Lung microvascular endothelial cell (primary cell): Measurements from ENCODE around the gene ARHGAP4. TPM values are rescaled to one million over a fixed set of nuclear protein-coding genes. Genes with fewer than 3 reads are reported as not detected.

Experiments
- DNase-seq, 2 donors: peaks; one replicate each; pipeline versions ENCODE4 v3.0.0 to v3.0.0-alpha.2; 2010; ENCODE audit warnings: low read depth in 2 of 2
- total RNA-seq: library from RNA; depleted of rRNA; stranded (reverse); fragments of >200 nt; gene quantifications from 2 replicates; pipeline ENCODE4 v1.2.1, GENCODE V29; 2014

The ARHGAP4 gene
- total RNA-seq, 1 donor from 2014 or later, result 2.8 TPM

DNA sequence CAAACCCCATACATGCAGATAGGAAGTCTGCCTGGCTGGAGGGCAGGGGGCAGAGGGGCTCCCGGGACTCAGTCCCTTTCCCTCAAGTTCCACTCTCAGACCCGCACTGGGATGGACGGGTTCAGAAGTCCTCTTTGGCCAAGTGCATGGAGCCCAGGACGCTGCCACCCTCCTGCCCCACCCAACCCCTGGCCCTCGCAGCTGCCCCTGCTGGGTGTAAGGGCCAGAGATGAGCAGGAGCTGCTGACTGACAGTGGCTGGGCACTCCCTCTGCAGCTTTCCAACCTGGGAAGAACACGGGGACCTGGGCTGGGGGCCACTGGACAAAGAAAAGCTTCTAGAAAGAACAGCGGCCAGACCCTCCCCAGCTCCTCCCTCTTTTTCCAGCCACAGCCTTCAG, 43.5 kb downstream of the ARHGAP4 start:
- DNase-seq, result no peak

- DNase-seq, result no peak
Measured at GRCh38 chrX:153882086-153882498, 44.0 kb downstream of the ARHGAP4 start.

- DNase-seq, result no peak
Measured at GRCh38 chrX:153881281-153881680, 44.8 kb downstream of the ARHGAP4 start.

GRCh38 chrX:153880440-153880815, 45.6 kb downstream of the ARHGAP4 start:
- no peak for DNase-seq

DNA sequence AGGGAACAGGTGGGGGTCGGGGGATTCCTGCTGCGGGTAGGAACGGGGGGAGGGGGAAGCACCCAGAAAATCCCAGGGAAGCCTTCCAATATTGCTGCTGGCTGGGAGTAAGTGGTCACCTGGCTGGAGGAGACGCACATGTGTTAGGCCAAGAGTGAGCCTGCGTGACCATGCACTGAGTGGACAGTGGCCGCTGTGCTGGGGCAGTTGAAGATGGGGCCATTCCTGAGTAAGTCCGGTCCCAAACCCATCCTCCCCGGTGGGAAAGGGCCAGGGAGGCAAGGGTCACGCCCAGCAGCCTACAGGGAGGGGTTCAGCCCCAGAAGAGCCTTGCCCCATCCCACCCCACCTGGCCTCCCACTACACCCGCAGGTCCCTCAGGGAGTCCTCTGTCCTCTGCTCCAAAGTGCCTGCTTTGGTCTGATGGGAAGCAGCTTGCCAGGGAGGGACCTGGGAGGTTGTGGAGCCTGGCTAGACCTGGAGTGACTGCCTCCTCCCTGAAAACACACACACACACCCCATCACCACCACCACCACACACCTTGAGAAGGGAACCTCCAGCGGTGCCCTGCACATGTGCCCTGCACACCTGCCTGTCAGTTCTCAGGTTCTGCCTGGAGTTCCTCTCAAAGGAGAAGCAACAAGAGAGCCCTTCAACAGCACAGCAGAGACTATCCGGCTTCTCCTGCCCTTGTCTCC, 46.2 kb downstream of the ARHGAP4 start:
- no peak for DNase-seq

- DNase-seq, result no peak
Measured at GRCh38 chrX:153878969-153879653, 47.0 kb downstream of the ARHGAP4 start.

DNA sequence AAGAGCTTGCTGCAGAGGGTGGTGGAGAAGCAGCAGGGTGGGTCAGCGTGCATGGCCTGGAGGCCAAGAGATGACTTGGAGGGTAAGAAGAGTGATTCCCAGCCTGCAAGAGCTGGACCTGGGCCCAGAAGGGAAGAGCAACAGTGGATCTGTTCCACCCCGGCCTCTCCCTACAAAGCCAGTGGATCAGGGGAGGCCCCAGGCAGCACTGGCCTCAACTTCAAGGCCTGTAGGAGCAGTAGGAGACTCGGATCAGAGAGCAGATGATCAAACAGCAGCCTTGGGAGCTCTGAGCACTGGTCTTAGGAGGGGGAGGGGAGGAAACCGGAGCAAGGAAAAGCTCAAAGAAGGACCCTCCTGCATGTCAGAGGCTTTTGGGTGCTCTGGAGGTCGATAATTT, 47.7 kb downstream of the ARHGAP4 start:
- no peak for DNase-seq

DNA sequence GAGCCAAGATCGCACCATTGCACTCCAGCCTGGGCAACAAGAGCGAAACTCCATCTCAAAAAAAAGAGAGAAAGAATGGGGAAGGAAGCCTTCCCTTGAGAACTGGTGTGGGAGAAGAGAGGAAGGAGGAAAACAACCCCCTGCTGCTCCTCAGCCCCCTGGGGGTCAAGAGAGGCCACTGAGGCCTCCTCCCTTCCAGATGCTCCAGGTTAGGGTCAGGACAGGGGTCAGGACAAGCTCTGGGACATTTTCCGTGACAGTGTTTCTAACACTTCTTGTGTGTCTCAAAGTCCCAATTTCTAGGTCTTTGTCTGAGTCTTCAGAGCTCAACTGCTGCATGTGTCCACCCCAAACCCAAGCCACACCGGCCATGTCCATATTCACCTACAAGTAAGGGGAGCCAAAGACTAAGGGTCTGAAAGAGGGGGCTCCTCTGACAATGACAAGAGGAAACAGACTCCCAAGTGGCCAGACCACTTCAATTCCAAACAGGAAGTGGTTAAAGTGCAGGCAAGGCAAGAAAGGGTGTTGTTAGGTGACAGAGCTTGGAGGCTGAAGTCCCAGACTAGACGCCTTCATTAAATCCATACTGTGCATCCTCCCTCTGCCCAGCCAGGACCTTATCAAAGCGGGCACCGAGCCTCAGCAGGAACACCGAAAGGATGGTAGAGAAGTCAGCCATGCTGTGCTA, 48.3 kb downstream of the ARHGAP4 start:
- no peak for DNase-seq

DNA sequence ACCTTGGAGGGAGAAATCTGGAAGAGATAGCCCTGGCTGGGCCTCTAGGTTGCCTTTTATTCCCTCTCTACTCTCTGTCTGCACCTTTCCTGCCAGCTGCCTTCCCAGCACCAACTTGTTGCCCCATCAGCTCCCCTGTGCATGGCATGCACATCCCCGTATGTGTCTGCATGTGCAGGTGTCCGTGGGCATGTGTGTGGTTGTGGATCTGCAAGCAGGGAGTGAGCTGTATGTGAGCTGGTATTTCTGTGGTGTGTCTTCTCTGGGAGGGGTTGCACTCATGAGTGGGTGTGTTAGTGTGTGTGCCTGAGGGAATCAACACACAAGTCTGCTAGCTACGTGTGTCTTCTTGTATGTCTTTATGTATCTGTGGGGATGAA, 50.0 kb downstream of the ARHGAP4 start:
- no peak for DNase-seq

DNA sequence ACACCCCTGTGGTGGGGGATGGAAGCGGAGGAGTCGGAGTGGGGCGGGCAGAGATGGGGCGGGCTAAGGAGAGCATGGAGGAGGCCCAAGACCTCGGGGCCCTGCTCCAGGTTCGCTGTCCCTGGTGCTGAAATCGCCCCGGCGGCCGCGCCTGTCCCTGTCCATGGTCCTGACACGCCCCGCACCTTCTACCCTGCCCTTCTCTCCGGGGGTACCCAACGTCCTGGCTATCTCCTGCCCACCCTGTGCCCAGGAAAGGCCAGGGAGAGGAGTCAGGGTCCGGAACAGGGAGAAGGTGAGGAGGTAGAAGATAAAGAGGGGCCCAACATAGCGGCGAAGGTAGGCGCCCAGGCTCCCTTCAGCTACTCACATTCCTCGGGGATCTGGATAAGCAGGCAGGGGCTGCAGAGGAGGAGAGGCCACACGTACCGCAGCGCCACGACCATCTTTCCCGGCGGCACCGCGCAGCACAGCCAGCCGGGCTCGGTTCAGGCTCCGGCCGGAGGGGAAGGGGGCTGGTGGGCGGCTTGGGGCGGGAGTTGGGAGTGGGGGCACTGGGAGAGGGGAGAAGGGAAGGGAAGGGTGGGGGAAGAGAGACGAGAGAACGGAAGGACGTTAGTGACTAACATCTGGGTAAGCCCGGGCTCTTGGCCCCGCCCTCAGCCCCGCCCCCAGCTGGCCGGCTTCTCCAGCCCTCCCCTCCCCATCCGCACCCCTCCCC, 50.5 kb downstream of the ARHGAP4 start:
- peak; percentile 33 to 37 for DNase-seq

DNA sequence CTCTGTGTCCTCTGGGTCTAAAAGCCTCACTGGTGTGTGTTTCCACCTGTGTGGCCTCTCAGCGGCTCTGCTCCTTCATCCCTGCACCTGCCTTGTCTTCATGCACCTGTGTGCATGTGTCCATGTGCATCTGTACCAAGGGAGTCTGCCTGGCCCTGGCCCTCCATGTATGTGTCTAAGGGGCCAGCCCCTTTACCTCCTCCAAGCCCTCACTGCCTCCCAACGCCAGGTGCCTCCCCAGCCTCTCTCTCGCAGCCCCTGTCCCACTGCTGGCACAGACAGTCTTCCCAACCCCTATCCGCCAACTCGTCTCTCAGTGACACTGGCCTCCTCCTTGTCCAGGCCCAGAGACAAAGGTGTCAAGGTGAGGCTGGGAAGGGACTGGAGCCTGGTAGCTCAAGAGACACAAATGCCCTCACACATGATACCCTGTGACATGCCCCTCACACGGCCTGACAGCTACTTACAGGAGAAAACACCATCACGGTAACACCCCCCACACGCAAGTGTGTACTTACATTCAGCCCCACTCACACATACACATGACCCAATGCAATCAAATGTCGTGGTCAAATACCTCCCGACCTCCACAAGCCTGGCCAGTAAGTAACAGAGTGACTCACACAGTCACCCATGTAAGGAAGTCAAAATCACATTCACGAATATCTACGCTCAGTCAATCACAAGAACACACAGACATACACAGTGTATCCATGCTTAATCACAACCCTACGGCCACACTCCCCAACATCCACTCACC, 51.5 kb downstream of the ARHGAP4 start:
- DNase-seq, result no peak

- DNase-seq, result no peak
Measured at GRCh38 chrX:153874085-153874365, 52.0 kb downstream of the ARHGAP4 start.

DNA sequence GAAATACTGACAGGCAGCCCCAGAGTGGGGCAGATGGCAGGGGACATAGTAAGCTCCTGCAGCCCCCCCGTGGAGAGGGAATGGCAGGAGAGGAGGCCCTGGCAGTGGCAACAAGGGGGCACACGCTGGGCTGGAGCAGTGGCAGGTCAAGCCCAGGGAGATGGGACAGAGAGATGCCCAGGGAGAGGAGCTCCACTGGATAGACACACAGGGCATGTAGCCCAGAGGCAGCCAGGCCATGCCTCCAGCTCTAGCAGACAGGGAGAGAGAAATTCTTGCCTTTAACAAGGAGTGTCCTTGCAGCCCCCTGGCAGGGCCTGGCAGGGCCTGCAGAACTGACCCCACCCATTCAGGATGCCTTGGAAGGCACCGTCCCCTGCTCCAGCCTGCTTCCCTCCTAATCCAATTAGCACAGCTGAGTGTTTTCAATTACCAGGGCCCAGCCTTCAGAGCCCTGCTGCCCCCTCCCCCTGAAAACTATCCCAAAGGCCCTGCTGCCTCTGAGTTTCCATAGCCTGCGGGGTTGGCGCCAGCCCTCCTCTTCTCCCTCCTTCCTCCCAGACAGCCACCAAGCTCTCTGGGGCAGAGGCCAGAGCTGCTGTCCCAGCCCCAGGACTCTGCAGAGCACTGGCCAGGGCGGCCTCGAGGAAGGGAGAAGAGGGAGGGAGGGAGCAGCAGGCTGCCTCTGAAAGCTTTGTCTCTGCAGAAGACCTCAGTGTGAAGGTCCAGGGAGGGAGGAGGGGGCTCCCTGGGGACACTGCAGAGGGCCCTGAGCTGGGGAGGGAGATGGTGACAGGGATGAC, 52.6 kb downstream of the ARHGAP4 start:
- DNase-seq, result no peak

GRCh38 chrX:153871946-153872878, 53.9 kb downstream of the ARHGAP4 start:
- no peak for DNase-seq

- no peak for DNase-seq
Measured at GRCh38 chrX:153871451-153871850, 54.6 kb downstream of the ARHGAP4 start.

GRCh38 chrX:153870791-153871360, 55.2 kb downstream of the ARHGAP4 start:
- DNase-seq, result no peak

- no peak for DNase-seq
Measured at GRCh38 chrX:153870288-153870690, 55.8 kb downstream of the ARHGAP4 start.

GRCh38 chrX:153869473-153870287, 56.4 kb downstream of the ARHGAP4 start:
- DNase-seq, result no peak
